HCT116 (cell line): ENCODE measurements around the gene SBNO2. TPM values are rescaled to one million over a fixed set of nuclear protein-coding genes. Genes with fewer than 3 reads are reported as not detected.

ENCODE experiments used
- ATAC-seq: fragments of 200-7000 bp; cut with Tn5 transposase; 2 replicates; pipeline ENCODE4 v1.9.1; 2020; ENCODE audit warnings: mild to moderate bottlenecking, moderate library complexity
- BruUV-seq: library from RNA; stranded (reverse); fragments of 400-500 nt; replicated peaks from 2 replicates; lab custom pipeline; 2021; lab: Mats Ljungman, UMichigan
- CTCF ChIA-PET: fragments of 300-600 bp; sonication (Branson Sonifier 250); formaldehyde crosslinking; loops from one replicate; lab custom pipeline; 2021; ENCODE audit warnings: antibody characterized with exemption; lab: Charles Lee
- POLR2A ChIA-PET: fragments of 300-600, 350-600 bp; sonication (Branson Sonifier 250); formaldehyde crosslinking; loops from one replicate; lab custom pipeline; 2021; ENCODE audit warnings: antibody characterized with exemption; lab: Charles Lee
- RAD21 ChIA-PET, 2 experiments: fragments of 300-600 bp; sonication (Branson Sonifier 250); formaldehyde crosslinking; loops; one replicate each; lab custom pipeline; 2023; ENCODE audit warnings: low total read pairs in 2 of 2; ENCODE audit not compliant: uncharacterized antibody in 2 of 2, unreplicated experiment in 2 of 2, low non-redundant PET in 1 of 2; lab: Charles Lee
- DNase-seq: peaks from one replicate; pipeline ENCODE4 v3.0.0-alpha.2; 2010; ENCODE audit warnings: low read depth, low spot score
- H2AFZ ChIP-seq: fragments of 200-600 bp; shearing (Covaris generic), sonication (generic); 2 replicates; pipeline ENCODE4 v1.6.1; 2017; ENCODE audit warnings: low read depth, mixed run types, mixed read lengths, antibody characterized with exemption, low read length; ENCODE audit not compliant: poor library complexity, severe bottlenecking
- H3K27ac ChIP-seq: 2 replicates; pipeline ENCODE4 v1.5.1; 2012; ENCODE audit warnings: low read depth, low read length
- H3K27me3 ChIP-seq: fragments of 200-600 bp; sonication (generic); 2 replicates; pipeline ENCODE4 v1.6.1; 2016; ENCODE audit warnings: mixed run types, low read length, mixed read lengths; ENCODE audit not compliant: insufficient read depth
- H3K36me3 ChIP-seq, 2 experiments: fragments of 200-500 bp in 1 of 2; fragments of 200-600 bp in 1 of 2; sonication (Bioruptor generic) in 1 of 2; sonication (generic) in 1 of 2; 2 replicates each; pipeline versions ENCODE4 v1.5.1 to v1.6.1; 2014 to 2016; ENCODE audit warnings: low read length in 2 of 2, inconsistent platforms in 1 of 2, mixed read lengths in 1 of 2, mixed run types in 1 of 2; ENCODE audit not compliant: insufficient read depth in 2 of 2, control insufficient read depth in 1 of 2
- H3K4me1 ChIP-seq, 2 experiments: fragments of 200-600 bp in 1 of 2; sonication (generic) in 1 of 2; 2 replicates each; pipeline versions ENCODE4 v1.5.1 to v1.6.1; 2012 to 2017; ENCODE audit warnings: low read length in 2 of 2, inconsistent platforms in 1 of 2, mild to moderate bottlenecking in 1 of 2, mixed read lengths in 1 of 2, mixed run types in 1 of 2, moderate library complexity in 1 of 2; ENCODE audit not compliant: insufficient read depth in 2 of 2, control insufficient read depth in 1 of 2
- H3K4me2 ChIP-seq: fragments of 200-600 bp; sonication (generic); 2 replicates; pipeline ENCODE4 v1.6.1; 2017; ENCODE audit warnings: mixed run types, low read length, mixed read lengths
- H3K4me3 ChIP-seq, 2 experiments: fragments of 200-600 bp in 1 of 2; sonication (generic) in 1 of 2; replicated peaks in 1 of 2; 2 replicates each; pipeline ENCODE4 v1.5.1; 2011 to 2016; ENCODE audit warnings: low read length in 2 of 2, control low read depth in 1 of 2, low read depth in 1 of 2, mild to moderate bottlenecking in 1 of 2, mixed read lengths in 1 of 2, mixed run types in 1 of 2
- H3K79me2 ChIP-seq: fragments of 200-600 bp; sonication (generic); 2 replicates; pipeline ENCODE4 v1.6.1; 2017; ENCODE audit warnings: mild to moderate bottlenecking, mixed run types, low read length, moderate library complexity, mixed read lengths; ENCODE audit not compliant: insufficient read depth
- H3K9ac ChIP-seq: fragments of 200-600 bp; sonication (generic); 2 replicates; pipeline ENCODE4 v1.6.1; 2016; ENCODE audit warnings: low read length, mixed read lengths
- H3K9me2 ChIP-seq: fragments of 200-600 bp; sonication (generic), shearing (Covaris generic); 2 replicates; pipeline ENCODE4 v1.6.1; 2017; ENCODE audit warnings: mixed run types, mild to moderate bottlenecking, moderate library complexity; ENCODE audit not compliant: insufficient read depth
- H3K9me3 ChIP-seq, 2 experiments: fragments of 200-500 bp in 1 of 2; fragments of 200-600 bp in 1 of 2; sonication (Bioruptor generic) in 1 of 2; sonication (generic) in 1 of 2; 2 replicates each; pipeline ENCODE4 v1.6.1; 2014 to 2017; ENCODE audit warnings: low read length in 2 of 2, mixed read lengths in 2 of 2, inconsistent platforms in 1 of 2, low read depth in 1 of 2, mild to moderate bottlenecking in 1 of 2, mixed run types in 1 of 2, moderate library complexity in 1 of 2; ENCODE audit not compliant: control insufficient read depth in 1 of 2, insufficient read depth in 1 of 2
- H4K20me1 ChIP-seq: fragments of 200-600 bp; sonication (generic), shearing (Covaris generic); 2 replicates; pipeline ENCODE4 v1.6.1; 2017; ENCODE audit warnings: mixed run types, mild to moderate bottlenecking, moderate library complexity; ENCODE audit not compliant: insufficient read depth
- CTCF ChIP-seq, 3 experiments: fragments of 200-600 bp in 1 of 3; sonication (generic) in 1 of 3; IDR thresholded peaks in 2 of 3; conservative IDR thresholded peaks in 1 of 3; 2 replicates each; pipeline ENCODE4 v1.5.1; 2012 to 2017; ENCODE audit warnings: low read depth in 2 of 3, low read length in 2 of 3, antibody characterized with exemption in 1 of 3, borderline replicate concordance in 1 of 3, control low read depth in 1 of 3, mild to moderate bottlenecking in 1 of 3, mixed read lengths in 1 of 3, mixed run types in 1 of 3, moderate library complexity in 1 of 3; ENCODE audit not compliant: insufficient read depth in 1 of 3
- EGR1 ChIP-seq: IDR thresholded peaks from 2 replicates; pipeline ENCODE4 v1.6.1; 2012; ENCODE audit warnings: low read depth
- EZH2phosphoT487 ChIP-seq: fragments of 200-600 bp; IDR thresholded peaks from 2 replicates; pipeline ENCODE4 v1.6.1; 2018; ENCODE audit warnings: antibody characterized with exemption, borderline replicate concordance
- POLR2A ChIP-seq: IDR thresholded peaks from 2 replicates; pipeline ENCODE4 v1.7.0; 2011; ENCODE audit warnings: borderline replicate concordance; ENCODE audit not compliant: insufficient read depth, insufficient read length; ENCODE audit errors: extremely low read depth
- POLR2AphosphoS5 ChIP-seq: IDR thresholded peaks from 2 replicates; pipeline ENCODE4 v1.6.1; 2011; ENCODE audit warnings: mild to moderate bottlenecking, low read depth, low read length, moderate library complexity
- RAD21 ChIP-seq: IDR thresholded peaks from 2 replicates; pipeline ENCODE4 v1.6.1; 2012; ENCODE audit warnings: low read depth, mild to moderate bottlenecking
- REST ChIP-seq: IDR thresholded peaks from 2 replicates; pipeline ENCODE4 v1.6.1; 2012; ENCODE audit warnings: low read depth
- ZBTB33 ChIP-seq: IDR thresholded peaks from 2 replicates; pipeline ENCODE4 v1.6.1; 2011; ENCODE audit warnings: mild to moderate bottlenecking, low read length, moderate library complexity; ENCODE audit not compliant: insufficient replicate concordance; ENCODE audit errors: extremely low read depth
- intact Hi-C: fragments of 100-400 bp; cut with micrococcal nuclease; formaldehyde crosslinking; loops from 2 replicates; pipeline ENCODE4 v1.10.0; 2022
- total RNA-seq: library from RNA; stranded (reverse); gene quantifications from one replicate; pipeline ENCODE4 v1.2.1, GENCODE V29; 2021; ENCODE audit not compliant: unreplicated experiment

The SBNO2 gene
- total RNA-seq, 1 experiment from 2014 or later, result 66.4 TPM

GRCh38 chr19:1220976-1221903 lies 47.2 kb upstream of the SBNO2 start:
- no peaks in the 10 kb centered on the region for H3K9me3 ChIP-seq
- no peaks in the 10 kb centered on the region for H3K27me3 ChIP-seq
- no peak for TF ChIP-seq EZH2phosphoT487
- no peak for TF ChIP-seq POLR2AphosphoS5
- no peak for TF ChIP-seq EGR1
- no peak for TF ChIP-seq POLR2A
- TF ChIP-seq REST, result no peak
- TF ChIP-seq RAD21, result peak; percentile 53
- TF ChIP-seq CTCF (IDR thresholded peaks at IDR 0.05 in 2 of 3, conservative IDR thresholded peaks at IDR 0.05 in 1 of 3; ENCODE audit: borderline replicate concordance in 1 of 3, insufficient read depth in 1 of 3, low read depth in 2 of 3, low read length in 2 of 3), result peak; percentile 23 to 74 (median 58); a peak in 5 of 6 replicates
- TF ChIP-seq ZBTB33, result no peak
- H3K4me1 ChIP-seq, result peaks cover 0 to 22% of the 10 kb centered on the region in 2 experiments; a peak in 2 of 4 replicates
- ChIA-PET POLR2A (no interaction called here), CTCF (interaction anchor here (0.6 to 2.4 kb wide), 4 partner anchors 17 to 108 kb away, joined by 3 to 8 read pairs (median 3); no protein-coding TSS in a partner anchor), RAD21 (no interaction called here)
- no peaks in the 10 kb centered on the region for H3K9me2 ChIP-seq
- no peak overlapping the region for H2AFZ ChIP-seq
- H3K36me3 ChIP-seq, result peaks cover 2 to 6% of the 10 kb centered on the region in 2 experiments; a peak in 2 of 4 replicates
- no peak overlapping the region for H3K4me2 ChIP-seq
- no peaks in the 10 kb centered on the region for H4K20me1 ChIP-seq
- no TSS peak for BruUV-seq
- no peak overlapping the region; the same call in 1 of the 2 replicates for H3K27ac ChIP-seq
- H3K79me2 ChIP-seq, result peaks cover 40% of the 10 kb centered on the region
- intact Hi-C loops, result no loop called here
- H3K4me3 ChIP-seq, result no peak overlapping the region
- ATAC-seq (peak; percentile 35), DNase-seq (no peak)
- no peak overlapping the region for H3K9ac ChIP-seq
